ENCODE measurements around the gene ZNF12. TPM values are rescaled to one million over a fixed set of nuclear protein-coding genes. Genes with fewer than 3 reads are reported as not detected.
A peak's percentile ranks its signal among the peaks of the same experiment; 100 is the strongest.
"Not testable (repeated sequence)": the region's sequence is repeated elsewhere in the genome, so short reads cannot be mapped to it uniquely, and the experiment has no call there.

ZNF12 gene
- total and polyA plus RNA-seq, 5 donors from 2014 or later, result 17.8 to 27.6 (median 26.9) TPM

- H3K4me1 ChIP-seq (ENCODE audit: control insufficient read depth, insufficient read depth, low read length, poor library complexity, severe bottlenecking); H3K9me3 Mint-ChIP-seq; H3K36me3 ChIP-seq (ENCODE audit: control insufficient read depth, insufficient read depth, low read length); H3K27ac ChIP-seq (ENCODE audit: insufficient read depth, low read length, poor library complexity, severe bottlenecking); DNase-seq; H3K4me1 Mint-ChIP-seq; H3K36me3 Mint-ChIP-seq; H3K27ac Mint-ChIP-seq; ATAC-seq (ENCODE audit: low read depth in 2 of 2); H3K27me3 ChIP-seq (ENCODE audit: control insufficient read depth, insufficient read depth, low read length); H3K4me3 Mint-ChIP-seq; H3K9me3 ChIP-seq (ENCODE audit: control insufficient read depth in 2 of 2, low read length in 2 of 2); H3K4me3 ChIP-seq (ENCODE audit: low read depth, low read length): not testable (repeated sequence)
- peaks cover 37% of the 10 kb centered on the region for H3K27me3 Mint-ChIP-seq
These were observed 9.2 kb upstream of the ZNF12 start for GRCh38 chr7:6715898-6716297.

- ATAC-seq (ENCODE audit: low read depth in 2 of 2), result no peak
- no peaks in the 10 kb centered on the region for H3K9me3 ChIP-seq (ENCODE audit: control insufficient read depth in 2 of 2, low read length in 2 of 2)
- Mint-ChIP-seq H3K4me1 (peaks cover 0 to 6% (median 0%) of the 10 kb centered on the region in 4 donors), H3K4me3 (no peak overlapping the region), H3K36me3 (no peaks in the 10 kb centered on the region), H3K27ac (no peak overlapping the region), H3K9me3 (peaks cover 0 to 2% (median 0%) of the 10 kb centered on the region in 7 donors), H3K27me3 (peaks cover 48% of the 10 kb centered on the region)
- no peak overlapping the region for H3K27ac ChIP-seq (ENCODE audit: insufficient read depth, low read length, poor library complexity, severe bottlenecking)
- H3K4me3 ChIP-seq (ENCODE audit: low read depth, low read length), result no peak overlapping the region
- no peaks in the 10 kb centered on the region for H3K27me3 ChIP-seq (ENCODE audit: control insufficient read depth, insufficient read depth, low read length)
- H3K4me1 ChIP-seq (ENCODE audit: control insufficient read depth, insufficient read depth, low read length, poor library complexity, severe bottlenecking), result no peaks in the 10 kb centered on the region
- no peaks in the 10 kb centered on the region for H3K36me3 ChIP-seq (ENCODE audit: control insufficient read depth, insufficient read depth, low read length)
- DNase-seq, result no peak
These were observed 7.6 kb upstream of the ZNF12 start for GRCh38 chr7:6714360-6714759.

GRCh38 chr7:6709808-6710207 is 3.1 kb upstream of the ZNF12 start:
- Mint-ChIP-seq H3K36me3 (peaks cover 11% of the 10 kb centered on the region), H3K4me1 (peaks cover 4 to 28% (median 19%) of the 10 kb centered on the region in 4 donors), H3K9me3 (peaks cover 0 to 6% (median 0%) of the 10 kb centered on the region in 7 donors), H3K4me3 (peak overlapping the region in 1 of 4 donors; percentile 89), H3K27me3 (peaks cover 39% of the 10 kb centered on the region), H3K27ac (no peak overlapping the region)
- H3K9me3 ChIP-seq (ENCODE audit: control insufficient read depth in 2 of 2, low read length in 2 of 2), result no peaks in the 10 kb centered on the region
- ATAC-seq (ENCODE audit: low read depth in 2 of 2), result no peak
- H3K36me3 ChIP-seq (ENCODE audit: control insufficient read depth, insufficient read depth, low read length), result peaks cover 4% of the 10 kb centered on the region
- peaks cover 19% of the 10 kb centered on the region for H3K4me1 ChIP-seq (ENCODE audit: control insufficient read depth, insufficient read depth, low read length, poor library complexity, severe bottlenecking)
- H3K27ac ChIP-seq (ENCODE audit: insufficient read depth, low read length, poor library complexity, severe bottlenecking), result no peak overlapping the region
- no peaks in the 10 kb centered on the region for H3K27me3 ChIP-seq (ENCODE audit: control insufficient read depth, insufficient read depth, low read length)
- DNase-seq, result no peak
- H3K4me3 ChIP-seq (ENCODE audit: low read depth, low read length), result no peak overlapping the region

- Histone ChIP-seq H3K4me1 (ENCODE audit: control insufficient read depth, insufficient read depth, low read length, poor library complexity, severe bottlenecking) (peaks cover 30% of the 10 kb centered on the region), H3K27ac (ENCODE audit: insufficient read depth, low read length, poor library complexity, severe bottlenecking) (no peak overlapping the region), H3K4me3 (ENCODE audit: low read depth, low read length) (no peak overlapping the region), H3K27me3 (ENCODE audit: control insufficient read depth, insufficient read depth, low read length) (no peaks in the 10 kb centered on the region), H3K9me3 (ENCODE audit: control insufficient read depth in 2 of 2, low read length in 2 of 2) (no peaks in the 10 kb centered on the region), H3K36me3 (ENCODE audit: control insufficient read depth, insufficient read depth, low read length) (peaks cover 16% of the 10 kb centered on the region)
- Mint-ChIP-seq H3K9me3 (peaks cover 0 to 12% (median 4%) of the 10 kb centered on the region in 7 donors), H3K27ac (no peak overlapping the region), H3K36me3 (peaks cover 19% of the 10 kb centered on the region), H3K4me3 (peak overlapping the region in 2 of 4 donors; percentile 89 to 92), H3K27me3 (peaks cover 34% of the 10 kb centered on the region), H3K4me1 (peaks cover 7 to 38% (median 26%) of the 10 kb centered on the region in 4 donors)
- DNase-seq, result no peak
- no peak for ATAC-seq (ENCODE audit: low read depth in 2 of 2)
These were observed 1.6 kb upstream of the ZNF12 start for GRCh38 chr7:6708304-6708703.

DNA sequence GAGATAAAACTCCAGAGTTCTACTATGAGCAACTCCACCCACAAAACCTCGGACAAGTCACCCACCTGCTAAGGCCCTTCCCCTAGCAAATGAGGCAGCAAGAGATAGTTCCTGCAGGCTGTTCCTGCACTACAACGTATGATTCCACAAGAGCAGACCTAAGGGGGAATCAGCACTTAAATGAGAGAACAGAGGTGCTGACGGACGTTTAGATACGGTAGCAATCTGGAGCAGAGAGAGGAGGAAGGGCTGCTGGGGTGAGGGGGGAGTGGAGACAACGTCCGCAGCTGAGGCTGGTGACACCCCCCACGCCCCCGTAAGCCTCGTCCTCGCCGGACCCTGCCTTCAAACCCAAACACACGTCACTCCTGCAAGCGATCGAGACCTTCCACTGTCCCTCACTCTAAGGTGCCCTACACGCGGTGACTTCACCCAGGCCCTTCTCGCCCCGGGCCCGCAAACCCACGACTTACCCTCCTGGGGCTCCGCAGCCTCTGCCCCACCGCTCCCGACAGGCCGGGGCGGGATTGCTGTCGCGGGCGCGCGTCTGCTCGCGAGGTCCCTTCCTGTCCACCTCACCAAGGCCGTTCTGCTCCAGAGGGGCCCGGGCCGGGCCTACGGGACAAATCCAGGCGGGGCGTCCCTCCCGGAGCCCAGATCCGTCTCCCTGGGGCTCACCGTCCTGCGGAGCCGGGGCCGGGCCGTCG is 635 bp downstream of the ZNF12 start:
- DNase-seq, result peak in 2 of 3 donors; percentile 2 to 54
- peaks cover 4 to 7% of the 10 kb centered on the region in 2 experiments for H3K9me3 ChIP-seq (ENCODE audit: control insufficient read depth in 2 of 2, low read length in 2 of 2)
- H3K36me3 ChIP-seq (ENCODE audit: control insufficient read depth, insufficient read depth, low read length), result peaks cover 33% of the 10 kb centered on the region
- H3K4me3 Mint-ChIP-seq, result peak overlapping the region; percentile 95 to 99 (median 96)
- H3K4me1 Mint-ChIP-seq, result peaks cover 9 to 55% (median 37%) of the 10 kb centered on the region in 4 donors
- H3K27ac Mint-ChIP-seq, result peak overlapping the region; percentile 81 to 94 (median 94)
- H3K9me3 Mint-ChIP-seq, result peaks cover 0 to 27% (median 14%) of the 10 kb centered on the region in 7 donors
- H3K27ac ChIP-seq (ENCODE audit: insufficient read depth, low read length, poor library complexity, severe bottlenecking), result peak overlapping the region; percentile 73
- H3K36me3 Mint-ChIP-seq, result peaks cover 38% of the 10 kb centered on the region
- H3K4me1 ChIP-seq (ENCODE audit: control insufficient read depth, insufficient read depth, low read length, poor library complexity, severe bottlenecking), result peaks cover 32% of the 10 kb centered on the region
- H3K27me3 Mint-ChIP-seq, result peaks cover 24% of the 10 kb centered on the region
- peak overlapping the region; percentile 82 for H3K4me3 ChIP-seq (ENCODE audit: low read depth, low read length)
- H3K27me3 ChIP-seq (ENCODE audit: control insufficient read depth, insufficient read depth, low read length), result no peaks in the 10 kb centered on the region
- peak; percentile 10 to 16 for ATAC-seq (ENCODE audit: low read depth in 2 of 2)

- H3K36me3 ChIP-seq (ENCODE audit: control insufficient read depth, insufficient read depth, low read length), result peaks cover 74% of the 10 kb centered on the region
- no peaks in the 10 kb centered on the region for H3K27me3 ChIP-seq (ENCODE audit: control insufficient read depth, insufficient read depth, low read length)
- no peak overlapping the region for H3K4me3 ChIP-seq (ENCODE audit: low read depth, low read length)
- H3K4me1 ChIP-seq (ENCODE audit: control insufficient read depth, insufficient read depth, low read length, poor library complexity, severe bottlenecking), result peaks cover 25% of the 10 kb centered on the region
- H3K27ac ChIP-seq (ENCODE audit: insufficient read depth, low read length, poor library complexity, severe bottlenecking), result no peak overlapping the region
- H3K36me3 Mint-ChIP-seq, result peaks cover 58% of the 10 kb centered on the region
- DNase-seq (no peak), ATAC-seq (ENCODE audit: low read depth in 2 of 2) (no peak)
- H3K4me1 Mint-ChIP-seq, result peaks cover 11 to 53% (median 36%) of the 10 kb centered on the region in 4 donors
- H3K9me3 Mint-ChIP-seq, result peaks cover 4 to 47% (median 18%) of the 10 kb centered on the region in 7 donors
- H3K27me3 Mint-ChIP-seq, result peaks cover 5% of the 10 kb centered on the region
- H3K27ac Mint-ChIP-seq, result peak overlapping the region in 1 of 3 donors; percentile 97
- H3K4me3 Mint-ChIP-seq, result peak overlapping the region in 1 of 4 donors; percentile 73
- H3K9me3 ChIP-seq (ENCODE audit: control insufficient read depth in 2 of 2, low read length in 2 of 2), result peaks cover 34 to 46% of the 10 kb centered on the region in 2 experiments
These were observed 4.9 kb downstream of the ZNF12 start for GRCh38 chr7:6701860-6702259.

DNA sequence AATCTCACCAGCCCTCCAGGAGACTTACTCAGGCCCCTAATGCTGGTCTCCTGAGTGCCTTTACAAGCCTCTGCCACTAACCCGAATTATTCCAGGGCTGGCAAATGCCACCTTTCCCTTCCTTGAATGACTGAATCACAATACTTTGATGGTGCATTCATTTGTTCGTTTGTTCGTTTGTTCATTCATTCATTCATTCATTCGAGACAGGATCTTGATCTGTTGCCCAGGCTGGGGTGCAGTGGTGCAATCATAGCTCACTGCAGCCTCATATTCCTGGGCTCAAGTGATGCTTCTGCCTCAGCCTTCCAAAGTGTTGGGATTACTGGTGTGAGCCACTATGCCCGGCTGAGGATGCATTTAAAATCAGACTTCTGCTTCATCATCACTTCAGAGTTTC is 6.0 kb downstream of the ZNF12 start:
- Histone ChIP-seq H3K9me3 (ENCODE audit: control insufficient read depth in 2 of 2, low read length in 2 of 2) (peaks cover 45 to 56% of the 10 kb centered on the region in 2 experiments), H3K27ac (ENCODE audit: insufficient read depth, low read length, poor library complexity, severe bottlenecking) (no peak overlapping the region), H3K4me3 (ENCODE audit: low read depth, low read length) (no peak overlapping the region), H3K4me1 (ENCODE audit: control insufficient read depth, insufficient read depth, low read length, poor library complexity, severe bottlenecking) (peaks cover 23% of the 10 kb centered on the region), H3K36me3 (ENCODE audit: control insufficient read depth, insufficient read depth, low read length) (peaks cover 85% of the 10 kb centered on the region), H3K27me3 (ENCODE audit: control insufficient read depth, insufficient read depth, low read length) (no peaks in the 10 kb centered on the region)
- DNase-seq (no peak), ATAC-seq (ENCODE audit: low read depth in 2 of 2) (no peak)
- Mint-ChIP-seq H3K4me3 (peak overlapping the region in 3 of 4 donors; percentile 19 to 26 (median 21)), H3K27me3 (peaks cover 4% of the 10 kb centered on the region), H3K27ac (no peak overlapping the region), H3K9me3 (peaks cover 4 to 47% (median 17%) of the 10 kb centered on the region in 7 donors), H3K36me3 (peaks cover 57% of the 10 kb centered on the region), H3K4me1 (peaks cover 11 to 48% (median 32%) of the 10 kb centered on the region in 4 donors)

Measured in CD4-positive, CD25-positive, alpha-beta regulatory T cell (primary cell).